NT2/D1 (cell line): ENCODE measurements around the gene PDK2.

Experiments
- DNase-seq: peaks from one replicate; pipeline ENCODE4 v3.0.0-alpha.2; 2011; ENCODE audit warnings: low read depth, low spot score
- H3K27me3 ChIP-seq: 2 replicates; pipeline ENCODE4 v1.6.0; 2011; ENCODE audit warnings: mild to moderate bottlenecking; ENCODE audit not compliant: insufficient read length, insufficient read depth
- H3K36me3 ChIP-seq: 2 replicates; pipeline ENCODE4 v1.6.1; 2011; ENCODE audit warnings: mild to moderate bottlenecking, low read length, mixed read lengths; ENCODE audit not compliant: insufficient read depth, insufficient read length
- H3K4me1 ChIP-seq: 2 replicates; pipeline ENCODE4 v1.5.1; 2011; ENCODE audit not compliant: insufficient read depth, insufficient read length
- H3K4me3 ChIP-seq: 2 replicates; pipeline ENCODE4 v1.5.1; 2011; ENCODE audit warnings: low read depth; ENCODE audit not compliant: insufficient read length
- H3K9ac ChIP-seq: 2 replicates; pipeline ENCODE4 v1.6.0; 2011; ENCODE audit warnings: low read depth; ENCODE audit not compliant: insufficient read length
- H3K9me3 ChIP-seq: 2 replicates; pipeline ENCODE4 v1.5.1; 2011; ENCODE audit warnings: mild to moderate bottlenecking, low read length; ENCODE audit not compliant: insufficient read depth
- SUZ12 ChIP-seq: IDR thresholded peaks from 2 replicates; pipeline ENCODE4 v1.6.1; 2011; ENCODE audit not compliant: insufficient read length, insufficient read depth; ENCODE audit errors: extremely low read depth
- YY1 ChIP-seq: IDR thresholded peaks from 2 replicates; pipeline ENCODE4 v1.6.1; 2011; ENCODE audit not compliant: insufficient read length, insufficient read depth
- ZNF274 ChIP-seq: IDR thresholded peaks from 2 replicates; pipeline ENCODE4 v1.6.1; 2011; ENCODE audit warnings: mild to moderate bottlenecking, low read depth, low read length

Gene PDK2

GRCh38 chr17:50049636-50050035, 45.5 kb upstream of the PDK2 start:
- Histone ChIP-seq H3K4me1 (peaks cover 27% of the 10 kb centered on the region), H3K36me3 (no peaks in the 10 kb centered on the region), H3K27me3 (no peaks in the 10 kb centered on the region), H3K9me3 (no peaks in the 10 kb centered on the region), H3K4me3 (no peak overlapping the region), H3K9ac (no peak overlapping the region)
- no peak for TF ChIP-seq ZNF274
- no peak for TF ChIP-seq SUZ12
- TF ChIP-seq YY1: no peak
- DNase-seq: no peak

GRCh38 chr17:50050431-50051032, 44.6 kb upstream of the PDK2 start:
- Histone ChIP-seq H3K27me3 (no peaks in the 10 kb centered on the region), H3K4me3 (no peak overlapping the region), H3K9ac (no peak overlapping the region), H3K36me3 (no peaks in the 10 kb centered on the region), H3K9me3 (no peaks in the 10 kb centered on the region), H3K4me1 (peaks cover 27% of the 10 kb centered on the region)
- TF ChIP-seq YY1 (no peak), ZNF274 (no peak), SUZ12 (no peak)
- no peak for DNase-seq

DNA sequence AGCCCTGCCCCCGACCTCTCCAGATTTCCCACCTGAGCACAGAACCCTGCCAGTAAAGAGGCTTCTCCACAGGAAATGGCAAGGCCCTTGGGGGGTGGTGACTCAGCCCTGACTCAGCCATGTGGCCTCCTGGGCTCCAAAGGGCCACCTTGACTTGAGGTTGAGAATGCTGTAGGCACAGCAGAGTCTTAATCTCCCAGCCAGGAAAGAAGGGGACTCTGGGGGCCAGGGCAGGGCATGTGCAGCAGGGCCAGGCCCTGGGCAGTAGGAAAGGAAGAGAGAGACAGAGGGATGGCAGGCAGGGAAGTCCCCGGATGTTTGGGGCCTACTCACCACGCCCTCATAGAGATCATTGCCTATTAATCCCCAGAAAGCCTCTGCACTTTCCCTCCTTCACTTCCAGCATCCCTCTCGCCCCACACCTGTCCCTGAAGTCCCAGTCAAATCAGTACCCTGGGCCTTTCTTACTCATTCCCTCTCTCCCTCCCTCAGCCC, 44.0 kb upstream of the PDK2 start:
- H3K4me1 ChIP-seq: peaks cover 27% of the 10 kb centered on the region
- H3K4me3 ChIP-seq: no peak overlapping the region
- H3K36me3 ChIP-seq: no peaks in the 10 kb centered on the region
- no peaks in the 10 kb centered on the region for H3K27me3 ChIP-seq
- TF ChIP-seq SUZ12 (no peak), ZNF274 (no peak), YY1 (no peak)
- DNase-seq: no peak
- H3K9ac ChIP-seq: peak overlapping the region; percentile 7
- H3K9me3 ChIP-seq: no peaks in the 10 kb centered on the region

DNA sequence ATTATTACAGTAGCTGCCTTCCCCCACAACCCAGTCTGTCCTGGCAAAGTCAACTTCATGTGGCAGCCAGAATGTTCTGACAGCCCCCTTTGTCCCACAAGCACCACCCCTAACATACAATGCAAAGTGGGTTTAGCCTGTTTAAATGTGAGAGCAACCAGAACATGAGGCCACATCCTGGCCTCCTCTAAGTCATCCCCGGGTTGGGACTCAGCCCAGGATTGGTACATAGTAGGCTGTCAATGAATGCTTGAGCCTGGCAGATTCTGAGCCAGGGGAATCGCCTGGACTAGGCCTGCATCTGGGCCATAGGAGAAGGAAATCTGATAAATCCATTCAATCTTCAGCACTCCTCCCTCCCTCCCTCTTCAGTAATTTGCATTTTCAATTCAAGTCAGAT, 43.5 kb upstream of the PDK2 start:
- peaks cover 24% of the 10 kb centered on the region for H3K4me1 ChIP-seq
- no peak overlapping the region for H3K4me3 ChIP-seq
- H3K27me3 ChIP-seq: no peaks in the 10 kb centered on the region
- no peak for DNase-seq
- no peaks in the 10 kb centered on the region for H3K9me3 ChIP-seq
- H3K36me3 ChIP-seq: no peaks in the 10 kb centered on the region
- H3K9ac ChIP-seq: peak overlapping the region; percentile 7
- TF ChIP-seq YY1 (no peak), SUZ12 (no peak), ZNF274 (no peak)

DNA sequence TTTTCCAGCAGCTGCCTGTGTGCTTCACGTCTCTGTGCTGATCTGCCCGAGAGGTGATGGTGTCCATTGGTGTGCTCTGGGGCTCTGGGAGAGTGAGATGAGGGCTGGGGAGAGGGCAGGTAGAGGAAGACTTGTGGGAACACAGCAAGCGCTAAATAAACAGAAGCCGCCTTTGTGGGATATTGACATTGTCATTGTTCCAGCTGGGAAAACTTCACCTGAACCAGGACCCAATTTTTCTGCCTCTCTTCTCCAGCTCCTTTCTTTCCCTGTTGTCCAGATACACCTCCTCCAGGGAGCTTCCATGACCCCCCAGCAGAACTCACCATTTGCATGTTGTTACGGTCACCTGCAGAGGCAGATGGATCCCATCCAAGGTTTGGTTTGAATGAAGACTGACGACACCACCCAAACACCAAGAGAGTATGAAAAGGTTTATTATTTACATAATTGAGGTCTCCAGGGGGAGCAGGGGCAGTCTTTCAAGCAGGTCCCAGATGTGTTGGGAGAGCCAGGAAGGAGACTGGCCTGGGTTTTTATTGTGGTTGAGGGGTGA, 42.8 kb upstream of the PDK2 start:
- peaks cover under 1% of the 10 kb centered on the region for H3K36me3 ChIP-seq
- no peak for DNase-seq
- no peak overlapping the region for H3K9ac ChIP-seq
- no peak for TF ChIP-seq YY1
- TF ChIP-seq ZNF274: no peak
- TF ChIP-seq SUZ12: no peak
- peaks cover 27% of the 10 kb centered on the region for H3K4me1 ChIP-seq
- H3K27me3 ChIP-seq: peaks cover 4% of the 10 kb centered on the region
- H3K9me3 ChIP-seq: no peaks in the 10 kb centered on the region
- no peak overlapping the region for H3K4me3 ChIP-seq

DNA sequence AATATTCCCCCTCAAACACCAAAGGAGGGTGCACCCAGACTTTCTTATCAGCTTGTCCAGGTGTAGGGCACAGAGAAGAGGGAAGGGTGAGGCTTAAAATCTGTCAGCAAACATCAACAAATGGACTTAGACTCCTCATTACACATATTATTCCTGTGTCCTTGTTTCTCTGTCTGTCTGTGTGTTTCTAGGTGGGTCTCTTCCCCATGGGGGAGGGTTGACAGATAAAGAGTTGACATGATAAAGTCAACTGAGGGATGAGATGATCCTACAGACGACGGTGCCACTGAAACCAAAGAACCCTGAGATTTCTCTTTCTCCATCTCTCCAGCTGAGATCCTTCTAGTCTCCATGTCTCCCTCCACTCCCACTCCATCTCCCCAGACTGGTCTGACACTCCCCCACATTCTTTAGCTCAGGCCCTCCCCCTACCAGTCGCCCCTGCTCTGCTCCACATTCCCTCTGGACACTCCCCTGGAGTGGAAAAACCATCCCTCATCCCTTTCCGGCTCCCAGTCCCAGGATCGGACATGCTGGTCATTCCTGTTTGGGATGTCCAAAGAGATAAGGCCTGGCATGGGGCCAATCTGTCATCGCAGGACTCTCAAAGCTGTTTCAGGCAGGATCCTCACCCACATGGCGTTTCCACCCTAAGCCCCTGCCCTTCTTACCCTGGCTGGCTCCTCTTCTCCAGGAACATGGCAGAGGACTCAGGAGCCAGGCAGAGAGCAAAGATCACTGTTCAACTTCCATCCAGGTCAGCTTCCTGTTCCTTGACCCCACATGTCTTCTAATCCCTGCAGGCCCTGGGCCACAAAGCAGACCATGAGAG, 42.1 kb upstream of the PDK2 start:
- H3K4me1 ChIP-seq: peaks cover 26% of the 10 kb centered on the region
- H3K4me3 ChIP-seq: no peak overlapping the region
- no peaks in the 10 kb centered on the region for H3K9me3 ChIP-seq
- H3K9ac ChIP-seq: no peak overlapping the region
- peaks cover 12% of the 10 kb centered on the region for H3K27me3 ChIP-seq
- TF ChIP-seq SUZ12: no peak
- no peak for TF ChIP-seq YY1
- no peak for TF ChIP-seq ZNF274
- peaks cover 8% of the 10 kb centered on the region for H3K36me3 ChIP-seq
- no peak for DNase-seq

- Histone ChIP-seq H3K36me3 (peaks cover 11% of the 10 kb centered on the region), H3K4me1 (peaks cover 29% of the 10 kb centered on the region), H3K4me3 (no peak overlapping the region), H3K9ac (no peak overlapping the region), H3K9me3 (no peaks in the 10 kb centered on the region), H3K27me3 (peaks cover 15% of the 10 kb centered on the region)
- no peak for DNase-seq
- no peak for TF ChIP-seq YY1
- TF ChIP-seq ZNF274: no peak
Measured at GRCh38 chr17:50053654-50053960, 41.5 kb upstream of the PDK2 start.
